Measurements from ENCODE around the gene HDAC4.

HDAC4 gene

GRCh38 chr2:239425631-239426030 is 24.8 kb upstream of the HDAC4 start:
- DNase-seq = no peak

- DNase-seq = no peak
These were observed 23.7 kb upstream of the HDAC4 start for GRCh38 chr2:239424337-239425045.

GRCh38 chr2:239423551-239423950 is 22.7 kb upstream of the HDAC4 start:
- DNase-seq = no peak

GRCh38 chr2:239421851-239422250 is 21.0 kb upstream of the HDAC4 start:
- DNase-seq = no peak

GRCh38 chr2:239420082-239420481 is 19.3 kb upstream of the HDAC4 start:
- no peak for DNase-seq

- DNase-seq = no peak
These were observed 18.1 kb upstream of the HDAC4 start for GRCh38 chr2:239418918-239419317.

GRCh38 chr2:239412905-239413603 is 12.2 kb upstream of the HDAC4 start:
- no peak for DNase-seq

GRCh38 chr2:239411549-239412319 is 10.9 kb upstream of the HDAC4 start:
- DNase-seq = no peak

GRCh38 chr2:239411117-239411516 is 10.3 kb upstream of the HDAC4 start:
- DNase-seq = no peak

GRCh38 chr2:239409976-239410375 is 9.2 kb upstream of the HDAC4 start:
- no peak for DNase-seq

- DNase-seq = no peak
These were observed 6.3 kb upstream of the HDAC4 start for GRCh38 chr2:239407112-239407511.

GRCh38 chr2:239406316-239406995 is 5.6 kb upstream of the HDAC4 start:
- no peak for DNase-seq

- no peak for DNase-seq
These were observed 4.3 kb upstream of the HDAC4 start for GRCh38 chr2:239405071-239405470.

GRCh38 chr2:239402666-239403065 is 1.8 kb upstream of the HDAC4 start:
- DNase-seq = no peak

- peak in 2 of 3 experiments; percentile 14 to 95 for DNase-seq
These were observed 1.0 kb upstream of the HDAC4 start for GRCh38 chr2:239401881-239402233.

GRCh38 chr2:239401067-239401880 is 454 bp upstream of the HDAC4 start:
- peak; percentile 94 to 99 (median 99) for DNase-seq

- DNase-seq = peak in 2 of 3 experiments; percentile 59 to 81
These were observed 762 bp downstream of the HDAC4 start for GRCh38 chr2:239399921-239400595.

- DNase-seq = peak in 2 of 3 experiments; percentile 61 to 84
These were observed 1.3 kb downstream of the HDAC4 start for GRCh38 chr2:239399433-239399920.

- peak in 1 of 3 experiments; percentile 32 for DNase-seq
These were observed 2.3 kb downstream of the HDAC4 start for GRCh38 chr2:239398521-239398921.

- no peak for DNase-seq
These were observed 2.8 kb downstream of the HDAC4 start for GRCh38 chr2:239397931-239398471.

Measured in NCI-H1417 (cell line).